SK-N-SH treated with all-trans-retinoic acid at 6 μM for 48 hours (cell line): ENCODE data around the gene RBM48.

Experiments
- ATAC-seq: fragments of 200-7000 bp; cut with Tn5 transposase; 3 replicates; pipeline ENCODE4 v1.9.1; 2020; ENCODE audit warnings: mild to moderate bottlenecking, moderate library complexity
- ARNTL ChIP-seq: fragments of 450-650 bp; formaldehyde crosslinking; IDR thresholded peaks from 2 replicates; pipeline ENCODE4 v1.5.0; 2020; ENCODE audit warnings: low read depth, mild to moderate bottlenecking, moderate library complexity, borderline replicate concordance
- BACH2 ChIP-seq: fragments of 250-450 bp; sonication (Bioruptor Pico); IDR thresholded peaks from 2 replicates; pipeline ENCODE4 v1.9.0; 2021; ENCODE audit warnings: mild to moderate bottlenecking, borderline replicate concordance
- CSDC2 ChIP-seq: fragments of 250-450 bp; sonication (Bioruptor Pico); IDR thresholded peaks from 2 replicates; pipeline ENCODE4 v1.5.0; 2020; ENCODE audit warnings: mild to moderate bottlenecking, moderate library complexity
- ESRRG ChIP-seq: fragments of 250-450 bp; sonication (Bioruptor Pico); IDR thresholded peaks from 2 replicates; pipeline ENCODE4 v1.6.1; 2021; ENCODE audit warnings: mild to moderate bottlenecking
- GLIS3 ChIP-seq: fragments of 250-450 bp; sonication (Bioruptor Pico); IDR thresholded peaks from 2 replicates; pipeline ENCODE4 v1.5.0; 2020; ENCODE audit warnings: mild to moderate bottlenecking, moderate library complexity
- ISL1 ChIP-seq: fragments of 250-450 bp; sonication (Bioruptor Pico); IDR thresholded peaks from 2 replicates; pipeline ENCODE4 v2.1.2; 2022; ENCODE audit warnings: mild to moderate bottlenecking, moderate library complexity
- OSR1 ChIP-seq: fragments of 250-450 bp; sonication (Bioruptor Pico); IDR thresholded peaks from 2 replicates; pipeline ENCODE4 v1.8.0; 2022; ENCODE audit warnings: moderate library complexity, mild to moderate bottlenecking, inconsistent platforms
- PPARA ChIP-seq: fragments of 250-450 bp; sonication (Bioruptor Pico); IDR thresholded peaks from 2 replicates; pipeline ENCODE4 v1.5.0; 2020; ENCODE audit warnings: mild to moderate bottlenecking, borderline replicate concordance
- RARB ChIP-seq: fragments of 250-450 bp; sonication (Bioruptor Pico); IDR thresholded peaks from 2 replicates; pipeline ENCODE4 v1.8.0; 2021; ENCODE audit warnings: mild to moderate bottlenecking, moderate library complexity
- TCF4 ChIP-seq: fragments of 250-450 bp; sonication (Bioruptor Pico); IDR thresholded peaks from 2 replicates; pipeline ENCODE4 v1.8.0; 2021; ENCODE audit warnings: mild to moderate bottlenecking, moderate library complexity, borderline replicate concordance
- TOX ChIP-seq: fragments of 250-450 bp; sonication (Bioruptor Pico); IDR thresholded peaks from 2 replicates; pipeline ENCODE4 v1.8.0; 2021; ENCODE audit warnings: mild to moderate bottlenecking, moderate library complexity, borderline replicate concordance
- ZC3H10 ChIP-seq: fragments of 250-450 bp; sonication (Bioruptor Pico); IDR thresholded peaks from 2 replicates; pipeline ENCODE4 v1.5.1; 2021; ENCODE audit warnings: mild to moderate bottlenecking, moderate library complexity
- ZFP3 ChIP-seq: fragments of 250-450 bp; sonication (Bioruptor Pico); IDR thresholded peaks from 2 replicates; pipeline ENCODE4 v1.5.0; 2020; ENCODE audit warnings: mild to moderate bottlenecking, moderate library complexity
- ZFP30 ChIP-seq: fragments of 450-650 bp; formaldehyde crosslinking; IDR thresholded peaks from 2 replicates; pipeline ENCODE4 v1.5.0; 2022; ENCODE audit warnings: mild to moderate bottlenecking, moderate library complexity
- ZNF565 ChIP-seq: fragments of 450-650 bp; formaldehyde crosslinking; conservative IDR thresholded peaks from 2 replicates; pipeline ENCODE4 v1.5.0; 2020; ENCODE audit warnings: low read depth, mild to moderate bottlenecking, moderate library complexity
- ZNF70 ChIP-seq: fragments of 450-650 bp; formaldehyde crosslinking; IDR thresholded peaks from 2 replicates; pipeline ENCODE4 v1.5.0; 2020; ENCODE audit warnings: mild to moderate bottlenecking, moderate library complexity
- ZNF8 ChIP-seq: fragments of 450-650 bp; formaldehyde crosslinking; IDR thresholded peaks from 2 replicates; pipeline ENCODE4 v1.5.0; 2020; ENCODE audit warnings: mild to moderate bottlenecking, moderate library complexity
- TF ChIP-seq, protein P1 (sequence below): fragments of 250-450 bp; sonication (Bioruptor Pico); IDR thresholded peaks from 2 replicates; pipeline ENCODE4 v1.5.0; 2020; ENCODE audit warnings: mild to moderate bottlenecking, moderate library complexity
- TF ChIP-seq, protein P2 (sequence below): fragments of 250-450 bp; sonication (Bioruptor Pico); IDR thresholded peaks from 2 replicates; pipeline ENCODE4 v1.8.0; 2021; ENCODE audit warnings: low read depth, mild to moderate bottlenecking, moderate library complexity, borderline replicate concordance
- TF ChIP-seq, protein P3 (sequence below): fragments of 250-450 bp; sonication (Bioruptor Pico); IDR thresholded peaks from 2 replicates; pipeline ENCODE4 v1.5.1; 2021; ENCODE audit warnings: mild to moderate bottlenecking, moderate library complexity
- TF ChIP-seq, protein P4 (sequence below): fragments of 250-450 bp; sonication (Bioruptor Pico); IDR thresholded peaks from 2 replicates; pipeline ENCODE4 v1.8.0; 2020; ENCODE audit warnings: mild to moderate bottlenecking, moderate library complexity, borderline replicate concordance
- TF ChIP-seq, protein P5 (sequence below): fragments of 250-450 bp; sonication (Bioruptor Pico); IDR thresholded peaks from 2 replicates; pipeline ENCODE4 v1.5.1; 2020; ENCODE audit warnings: low read depth, mild to moderate bottlenecking, moderate library complexity

Gene RBM48

DNA sequence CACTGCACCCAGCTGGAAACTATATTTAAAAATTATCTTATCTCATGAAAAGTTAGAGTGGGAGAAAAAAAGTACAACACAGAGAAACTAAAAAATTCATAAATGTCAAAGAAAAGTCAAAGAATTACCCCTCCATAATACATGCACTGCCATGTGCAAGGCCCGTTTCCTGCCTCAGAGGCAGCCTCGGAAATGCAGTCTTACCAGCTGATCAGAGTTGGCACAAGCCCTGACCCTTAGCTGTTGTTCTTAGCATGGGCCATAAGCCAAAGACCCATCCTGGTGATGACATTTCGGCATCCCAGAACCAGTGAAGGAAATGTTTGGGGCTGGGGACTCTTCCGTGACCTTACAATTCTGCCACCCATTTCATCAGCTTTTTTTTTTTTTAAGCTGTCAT is 21.6 kb downstream of the RBM48 start (continued):
- TF ChIP-seq, protein P1, sequence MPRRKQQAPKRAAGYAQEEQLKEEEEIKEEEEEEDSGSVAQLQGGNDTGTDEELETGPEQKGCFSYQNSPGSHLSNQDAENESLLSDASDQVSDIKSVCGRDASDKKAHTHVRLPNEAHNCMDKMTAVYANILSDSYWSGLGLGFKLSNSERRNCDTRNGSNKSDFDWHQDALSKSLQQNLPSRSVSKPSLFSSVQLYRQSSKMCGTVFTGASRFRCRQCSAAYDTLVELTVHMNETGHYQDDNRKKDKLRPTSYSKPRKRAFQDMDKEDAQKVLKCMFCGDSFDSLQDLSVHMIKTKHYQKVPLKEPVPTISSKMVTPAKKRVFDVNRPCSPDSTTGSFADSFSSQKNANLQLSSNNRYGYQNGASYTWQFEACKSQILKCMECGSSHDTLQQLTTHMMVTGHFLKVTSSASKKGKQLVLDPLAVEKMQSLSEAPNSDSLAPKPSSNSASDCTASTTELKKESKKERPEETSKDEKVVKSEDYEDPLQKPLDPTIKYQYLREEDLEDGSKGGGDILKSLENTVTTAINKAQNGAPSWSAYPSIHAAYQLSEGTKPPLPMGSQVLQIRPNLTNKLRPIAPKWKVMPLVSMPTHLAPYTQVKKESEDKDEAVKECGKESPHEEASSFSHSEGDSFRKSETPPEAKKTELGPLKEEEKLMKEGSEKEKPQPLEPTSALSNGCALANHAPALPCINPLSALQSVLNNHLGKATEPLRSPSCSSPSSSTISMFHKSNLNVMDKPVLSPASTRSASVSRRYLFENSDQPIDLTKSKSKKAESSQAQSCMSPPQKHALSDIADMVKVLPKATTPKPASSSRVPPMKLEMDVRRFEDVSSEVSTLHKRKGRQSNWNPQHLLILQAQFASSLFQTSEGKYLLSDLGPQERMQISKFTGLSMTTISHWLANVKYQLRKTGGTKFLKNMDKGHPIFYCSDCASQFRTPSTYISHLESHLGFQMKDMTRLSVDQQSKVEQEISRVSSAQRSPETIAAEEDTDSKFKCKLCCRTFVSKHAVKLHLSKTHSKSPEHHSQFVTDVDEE: no peak
- TF ChIP-seq ZFP3 (CRISPR knock-in tag) (no peak), ZFP30 (CRISPR knock-in tag) (no peak), ZNF70 (CRISPR knock-in tag) (no peak), CSDC2 (CRISPR knock-in tag) (no peak), ZNF565 (CRISPR knock-in tag) (no peak)
- TF ChIP-seq, protein P2, sequence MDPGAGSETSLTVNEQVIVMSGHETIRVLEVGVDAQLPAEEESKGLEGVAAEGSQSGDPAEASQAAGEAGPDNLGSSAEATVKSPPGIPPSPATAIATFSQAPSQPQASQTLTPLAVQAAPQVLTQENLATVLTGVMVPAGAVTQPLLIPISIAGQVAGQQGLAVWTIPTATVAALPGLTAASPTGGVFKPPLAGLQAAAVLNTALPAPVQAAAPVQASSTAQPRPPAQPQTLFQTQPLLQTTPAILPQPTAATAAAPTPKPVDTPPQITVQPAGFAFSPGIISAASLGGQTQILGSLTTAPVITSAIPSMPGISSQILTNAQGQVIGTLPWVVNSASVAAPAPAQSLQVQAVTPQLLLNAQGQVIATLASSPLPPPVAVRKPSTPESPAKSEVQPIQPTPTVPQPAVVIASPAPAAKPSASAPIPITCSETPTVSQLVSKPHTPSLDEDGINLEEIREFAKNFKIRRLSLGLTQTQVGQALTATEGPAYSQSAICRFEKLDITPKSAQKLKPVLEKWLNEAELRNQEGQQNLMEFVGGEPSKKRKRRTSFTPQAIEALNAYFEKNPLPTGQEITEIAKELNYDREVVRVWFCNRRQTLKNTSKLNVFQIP (CRISPR knock-in tag): no peak
- TF ChIP-seq, protein P3, sequence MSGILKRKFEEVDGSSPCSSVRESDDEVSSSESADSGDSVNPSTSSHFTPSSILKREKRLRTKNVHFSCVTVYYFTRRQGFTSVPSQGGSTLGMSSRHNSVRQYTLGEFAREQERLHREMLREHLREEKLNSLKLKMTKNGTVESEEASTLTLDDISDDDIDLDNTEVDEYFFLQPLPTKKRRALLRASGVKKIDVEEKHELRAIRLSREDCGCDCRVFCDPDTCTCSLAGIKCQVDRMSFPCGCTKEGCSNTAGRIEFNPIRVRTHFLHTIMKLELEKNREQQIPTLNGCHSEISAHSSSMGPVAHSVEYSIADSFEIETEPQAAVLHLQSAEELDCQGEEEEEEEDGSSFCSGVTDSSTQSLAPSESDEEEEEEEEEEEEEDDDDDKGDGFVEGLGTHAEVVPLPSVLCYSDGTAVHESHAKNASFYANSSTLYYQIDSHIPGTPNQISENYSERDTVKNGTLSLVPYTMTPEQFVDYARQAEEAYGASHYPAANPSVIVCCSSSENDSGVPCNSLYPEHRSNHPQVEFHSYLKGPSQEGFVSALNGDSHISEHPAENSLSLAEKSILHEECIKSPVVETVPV (CRISPR knock-in tag): no peak

DNA sequence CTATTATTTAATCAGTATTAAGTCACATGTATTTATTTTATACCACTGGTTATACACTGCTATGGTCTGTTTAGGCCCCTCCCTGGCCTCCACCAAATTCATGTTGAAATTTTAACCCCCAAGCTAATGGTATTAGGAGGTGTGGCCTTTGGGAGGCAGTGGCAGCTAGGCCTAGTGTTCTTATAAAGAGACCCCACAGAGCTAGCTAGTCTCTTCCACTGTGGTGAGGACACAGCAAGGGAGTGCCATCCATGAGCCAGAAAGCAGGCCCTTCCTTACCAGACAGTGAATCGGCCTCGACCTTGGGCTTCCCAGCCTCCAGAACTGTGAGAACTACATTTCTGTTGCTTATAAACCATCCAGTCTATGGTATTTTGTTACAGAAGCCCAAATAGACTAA is 28.7 kb downstream of the RBM48 start:
- no peak for TF ChIP-seq TOX (CRISPR knock-in tag)
- TF ChIP-seq, protein P4, sequence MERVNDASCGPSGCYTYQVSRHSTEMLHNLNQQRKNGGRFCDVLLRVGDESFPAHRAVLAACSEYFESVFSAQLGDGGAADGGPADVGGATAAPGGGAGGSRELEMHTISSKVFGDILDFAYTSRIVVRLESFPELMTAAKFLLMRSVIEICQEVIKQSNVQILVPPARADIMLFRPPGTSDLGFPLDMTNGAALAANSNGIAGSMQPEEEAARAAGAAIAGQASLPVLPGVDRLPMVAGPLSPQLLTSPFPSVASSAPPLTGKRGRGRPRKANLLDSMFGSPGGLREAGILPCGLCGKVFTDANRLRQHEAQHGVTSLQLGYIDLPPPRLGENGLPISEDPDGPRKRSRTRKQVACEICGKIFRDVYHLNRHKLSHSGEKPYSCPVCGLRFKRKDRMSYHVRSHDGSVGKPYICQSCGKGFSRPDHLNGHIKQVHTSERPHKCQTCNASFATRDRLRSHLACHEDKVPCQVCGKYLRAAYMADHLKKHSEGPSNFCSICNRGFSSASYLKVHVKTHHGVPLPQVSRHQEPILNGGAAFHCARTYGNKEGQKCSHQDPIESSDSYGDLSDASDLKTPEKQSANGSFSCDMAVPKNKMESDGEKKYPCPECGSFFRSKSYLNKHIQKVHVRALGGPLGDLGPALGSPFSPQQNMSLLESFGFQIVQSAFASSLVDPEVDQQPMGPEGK (CRISPR knock-in tag): no peak
- TF ChIP-seq, protein P5, sequence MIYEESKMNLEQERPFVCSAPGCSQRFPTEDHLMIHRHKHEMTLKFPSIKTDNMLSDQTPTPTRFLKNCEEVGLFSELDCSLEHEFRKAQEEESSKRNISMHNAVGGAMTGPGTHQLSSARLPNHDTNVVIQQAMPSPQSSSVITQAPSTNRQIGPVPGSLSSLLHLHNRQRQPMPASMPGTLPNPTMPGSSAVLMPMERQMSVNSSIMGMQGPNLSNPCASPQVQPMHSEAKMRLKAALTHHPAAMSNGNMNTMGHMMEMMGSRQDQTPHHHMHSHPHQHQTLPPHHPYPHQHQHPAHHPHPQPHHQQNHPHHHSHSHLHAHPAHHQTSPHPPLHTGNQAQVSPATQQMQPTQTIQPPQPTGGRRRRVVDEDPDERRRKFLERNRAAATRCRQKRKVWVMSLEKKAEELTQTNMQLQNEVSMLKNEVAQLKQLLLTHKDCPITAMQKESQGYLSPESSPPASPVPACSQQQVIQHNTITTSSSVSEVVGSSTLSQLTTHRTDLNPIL (CRISPR knock-in tag): no peak
- TF ChIP-seq ZNF70 (CRISPR knock-in tag): no peak
- TF ChIP-seq ZFP3 (CRISPR knock-in tag): no peak
- no peak for TF ChIP-seq ZC3H10 (CRISPR knock-in tag)
- no peak for TF ChIP-seq TCF4 (CRISPR knock-in tag)
- no peak for TF ChIP-seq ISL1
- no peak for TF ChIP-seq BACH2
- no peak for TF ChIP-seq OSR1
- no peak for TF ChIP-seq ZNF8 (CRISPR knock-in tag)
- TF ChIP-seq GLIS3 (CRISPR knock-in tag): no peak
- TF ChIP-seq, protein P1: no peak
- no peak for TF ChIP-seq ESRRG
- TF ChIP-seq ZFP30 (CRISPR knock-in tag): no peak
- no peak for TF ChIP-seq RARB
- no peak for TF ChIP-seq ARNTL
- TF ChIP-seq PPARA (CRISPR knock-in tag): no peak
- no peak for TF ChIP-seq ZNF565 (CRISPR knock-in tag)

More for the DNA sequence above, 28.7 kb downstream of the RBM48 start:
- ATAC-seq: peak; percentile 43
